OCI-LY3 (cell line): ENCODE measurements around the gene NSDHL.

Source experiments
- H2AFZ ChIP-seq: fragments of 200-600, 300-600 bp; shearing (Covaris generic); 2 replicates; pipeline ENCODE4 v1.6.0; 2014; ENCODE audit warnings: antibody characterized with exemption, low read depth, low read length
- H3K27ac ChIP-seq: fragments of 200-600, 300-600 bp; sonication (generic); 2 replicates; pipeline ENCODE4 v1.5.1; 2014; ENCODE audit warnings: mild to moderate bottlenecking, low read length, moderate library complexity, mixed read lengths
- H3K27me3 ChIP-seq: fragments of 200-600, 300-600 bp; sonication (generic); 2 replicates; pipeline ENCODE4 v1.6.1; 2014; ENCODE audit warnings: low read depth, low read length, mixed read lengths
- H3K36me3 ChIP-seq: fragments of 200-600, 300-600 bp; sonication (generic); replicated peaks from 2 replicates; pipeline ENCODE3; 2014; ENCODE audit warnings: low read depth, low read length, mixed read lengths
- H3K4me1 ChIP-seq: fragments of 300-600, 200-600 bp; sonication (generic); 2 replicates; pipeline ENCODE4 v1.6.1; 2014; ENCODE audit warnings: low read length, mixed read lengths
- H3K4me2 ChIP-seq: fragments of 200-600, 300-600 bp; sonication (generic); 2 replicates; pipeline ENCODE4 v1.6.1; 2014; ENCODE audit warnings: low read length, mixed read lengths
- H3K4me3 ChIP-seq: fragments of 300-600, 200-600 bp; sonication (generic); 2 replicates; pipeline ENCODE4 v1.5.1; 2014; ENCODE audit warnings: antibody characterized with exemption, mild to moderate bottlenecking, low read length, moderate library complexity
- H3K79me2 ChIP-seq: fragments of 300-600, 200-600 bp; shearing (Covaris generic); 2 replicates; pipeline ENCODE4 v1.6.1; 2014; ENCODE audit warnings: mild to moderate bottlenecking, low read length, mixed read lengths
- H3K9ac ChIP-seq: fragments of 300-600, 200-600 bp; shearing (Covaris generic); 2 replicates; pipeline ENCODE4 v1.6.0; 2014; ENCODE audit warnings: mild to moderate bottlenecking, low read length, moderate library complexity
- H3K9me3 ChIP-seq: fragments of 200-600, 300-600 bp; shearing (Covaris generic); 2 replicates; pipeline ENCODE4 v1.6.1; 2014; ENCODE audit warnings: low read length, mixed read lengths; ENCODE audit not compliant: insufficient read depth
- H4K20me1 ChIP-seq: fragments of 200-600, 300-600 bp; sonication (generic); 2 replicates; pipeline ENCODE4 v1.6.1; 2016; ENCODE audit warnings: low read length, mixed read lengths; ENCODE audit not compliant: insufficient read depth
- CTCF ChIP-seq: fragments of 200-600, 300-600 bp; sonication (generic); IDR thresholded peaks from 2 replicates; pipeline ENCODE4 v1.5.1; 2014; ENCODE audit warnings: antibody characterized with exemption, low read length, low read depth
- EZH2phosphoT487 ChIP-seq: fragments of 200-600 bp; shearing (Covaris generic); IDR thresholded peaks from 2 replicates; pipeline ENCODE4 v1.6.1; 2018; ENCODE audit warnings: antibody characterized with exemption, mixed run types, low read depth

The NSDHL gene

DNA sequence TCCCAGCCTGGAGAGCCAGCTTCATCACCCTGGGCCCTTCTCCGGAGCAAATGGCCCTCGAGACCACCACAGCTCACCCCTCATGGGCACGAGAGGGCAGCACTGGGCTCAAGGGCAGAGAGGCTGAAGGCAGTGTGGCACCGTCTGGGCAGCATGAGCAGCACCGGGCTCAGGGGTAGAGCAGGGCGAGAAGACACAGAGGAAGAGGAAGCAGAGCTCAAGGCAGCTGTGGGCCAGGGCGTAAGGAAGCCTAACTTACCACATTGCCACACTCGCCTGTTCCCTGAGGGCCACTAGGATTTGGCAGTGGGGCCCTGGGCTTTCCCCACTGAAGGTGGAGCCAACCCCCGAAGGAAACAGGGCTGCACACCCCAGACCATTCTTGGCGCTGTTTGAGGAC lies 82.5 kb downstream of the NSDHL start:
- H4K20me1 ChIP-seq = no peaks in the 10 kb centered on the region
- H3K36me3 ChIP-seq = no peaks in the 10 kb centered on the region
- peaks cover 26% of the 10 kb centered on the region for H3K4me1 ChIP-seq
- H3K79me2 ChIP-seq = no peaks in the 10 kb centered on the region
- no peak overlapping the region for H3K4me3 ChIP-seq
- H3K27me3 ChIP-seq = no peaks in the 10 kb centered on the region
- no peak overlapping the region for H3K27ac ChIP-seq
- no peak overlapping the region for H3K9ac ChIP-seq
- TF ChIP-seq CTCF = peak; percentile 25
- no peak for TF ChIP-seq EZH2phosphoT487
- no peaks in the 10 kb centered on the region for H3K9me3 ChIP-seq
- H2AFZ ChIP-seq = no peak overlapping the region
- H3K4me2 ChIP-seq = no peak overlapping the region

DNA sequence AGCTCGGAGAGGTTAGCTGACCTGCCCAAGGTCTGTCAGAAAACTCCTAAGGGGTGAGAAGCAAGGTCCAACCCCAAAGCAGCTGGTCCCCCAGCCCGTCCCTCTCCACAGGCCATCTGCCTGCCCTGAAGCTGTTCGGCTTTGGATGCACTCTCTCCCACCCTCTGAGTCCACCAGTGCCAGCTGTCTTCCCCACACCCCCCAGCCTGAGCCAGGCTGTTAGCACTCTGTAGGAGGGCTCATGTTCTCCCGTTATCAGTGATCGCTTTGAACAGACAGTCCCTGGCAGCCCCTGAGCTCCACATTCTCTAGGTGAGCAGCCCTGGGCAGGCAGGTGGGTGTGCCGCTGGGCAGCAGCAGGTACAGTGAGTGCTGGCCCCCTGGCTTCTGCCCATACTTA lies 83.0 kb downstream of the NSDHL start:
- H3K27ac ChIP-seq = no peak overlapping the region
- H3K79me2 ChIP-seq = no peaks in the 10 kb centered on the region
- peaks cover 29% of the 10 kb centered on the region for H3K4me1 ChIP-seq
- no peak overlapping the region for H2AFZ ChIP-seq
- no peak for TF ChIP-seq CTCF
- no peak for TF ChIP-seq EZH2phosphoT487
- H3K9me3 ChIP-seq = no peaks in the 10 kb centered on the region
- H3K4me2 ChIP-seq = no peak overlapping the region
- no peak overlapping the region for H3K4me3 ChIP-seq
- no peaks in the 10 kb centered on the region for H3K27me3 ChIP-seq
- no peak overlapping the region for H3K9ac ChIP-seq
- H3K36me3 ChIP-seq = no peaks in the 10 kb centered on the region
- no peaks in the 10 kb centered on the region for H4K20me1 ChIP-seq

DNA sequence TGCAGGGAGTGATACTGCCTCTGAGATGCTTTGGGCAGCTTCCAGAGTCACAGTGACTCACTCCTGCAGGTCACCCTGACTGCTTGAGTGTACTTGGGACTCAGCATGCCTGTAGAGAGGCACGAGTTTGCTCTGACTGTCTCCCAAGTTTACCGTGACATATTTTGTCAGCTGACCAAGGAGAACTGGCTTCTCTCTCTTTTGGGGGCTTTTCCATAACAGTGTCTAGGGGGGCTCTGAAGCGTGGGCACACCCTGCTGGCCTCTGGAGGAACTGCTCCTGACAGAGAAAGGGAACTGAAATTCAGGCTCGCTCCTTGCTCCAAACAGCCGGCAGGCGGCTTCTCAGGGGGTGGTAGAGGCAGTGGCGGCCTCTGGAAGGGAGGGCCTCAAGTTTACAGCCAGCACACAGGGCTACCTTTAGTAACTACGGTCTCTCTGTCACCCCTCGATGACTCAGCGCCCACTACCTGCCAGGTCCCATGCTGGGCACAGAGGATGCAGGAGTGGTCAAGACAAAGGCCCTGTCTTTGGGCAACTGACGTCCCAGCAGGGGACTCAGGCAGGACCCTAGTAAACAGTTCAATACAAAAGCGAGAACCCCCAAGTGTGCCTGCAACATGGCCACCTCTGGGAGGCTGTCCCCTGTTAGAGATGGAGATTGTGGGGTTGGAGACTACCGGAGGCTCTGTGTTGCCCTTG lies 84.8 kb downstream of the NSDHL start:
- no peak overlapping the region for H3K9ac ChIP-seq
- no peaks in the 10 kb centered on the region for H3K36me3 ChIP-seq
- H3K27me3 ChIP-seq = no peaks in the 10 kb centered on the region
- no peak overlapping the region for H3K27ac ChIP-seq
- H3K9me3 ChIP-seq = no peaks in the 10 kb centered on the region
- no peaks in the 10 kb centered on the region for H3K79me2 ChIP-seq
- peak overlapping the region; percentile 70 for H2AFZ ChIP-seq
- peaks cover 25% of the 10 kb centered on the region for H3K4me1 ChIP-seq
- no peak overlapping the region; the same call in 1 of the 2 replicates for H3K4me3 ChIP-seq
- H3K4me2 ChIP-seq = peak overlapping the region; percentile 41
- TF ChIP-seq EZH2phosphoT487 (no peak), CTCF (peak; percentile 59)
- H4K20me1 ChIP-seq = no peaks in the 10 kb centered on the region

GRCh38 chrX:152917656-152918579 lies 87.1 kb downstream of the NSDHL start:
- peaks cover 25% of the 10 kb centered on the region for H3K4me1 ChIP-seq
- no peaks in the 10 kb centered on the region for H3K9me3 ChIP-seq
- no peaks in the 10 kb centered on the region for H3K36me3 ChIP-seq
- no peaks in the 10 kb centered on the region for H4K20me1 ChIP-seq
- peak overlapping the region; percentile 84 for H3K4me3 ChIP-seq
- peak overlapping the region; percentile 37; the same call in 1 of the 2 replicates for H3K27ac ChIP-seq
- no peaks in the 10 kb centered on the region for H3K27me3 ChIP-seq
- no peaks in the 10 kb centered on the region for H3K79me2 ChIP-seq
- peak overlapping the region; percentile 85 for H3K9ac ChIP-seq
- peak overlapping the region; percentile 84 for H2AFZ ChIP-seq
- no peak for TF ChIP-seq EZH2phosphoT487
- TF ChIP-seq CTCF = no peak
- peak overlapping the region; percentile 84 for H3K4me2 ChIP-seq
